HG02885 (cell line): ENCODE results near the gene TSPYL2.

Experiments used
- ATAC-seq: cut with Tn5 transposase; IDR thresholded peaks from one replicate; pipeline ENCODE4 v1.9.1; 2021; ENCODE audit warnings: mild to moderate bottlenecking; ENCODE audit not compliant: unreplicated experiment, poor library complexity

Gene TSPYL2

DNA sequence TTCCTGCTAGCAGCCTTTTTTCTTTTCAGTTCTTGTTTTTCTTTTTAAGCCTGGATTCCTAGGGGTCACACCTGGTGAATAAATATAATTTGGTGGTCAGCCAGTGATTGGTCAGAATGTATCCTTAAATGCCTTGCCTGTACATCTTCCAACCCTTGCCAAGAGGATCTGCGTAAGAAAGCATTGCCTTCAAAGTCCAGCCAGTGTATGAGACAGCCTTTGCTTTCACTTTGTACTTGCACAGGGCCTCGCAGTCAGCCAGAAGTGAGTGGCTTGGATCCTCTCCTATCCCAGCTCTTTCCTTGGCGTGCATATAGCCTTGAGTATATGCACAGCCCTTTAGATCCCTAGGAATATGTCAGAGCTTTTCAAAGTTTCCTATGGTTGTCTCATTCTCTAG is 33.9 kb downstream of the TSPYL2 start:
- no peak for ATAC-seq

GRCh38 chrX:53122013-53122412 is 39.8 kb downstream of the TSPYL2 start:
- no peak for ATAC-seq

GRCh38 chrX:53125506-53125905 is 43.3 kb downstream of the TSPYL2 start:
- ATAC-seq: no peak

DNA sequence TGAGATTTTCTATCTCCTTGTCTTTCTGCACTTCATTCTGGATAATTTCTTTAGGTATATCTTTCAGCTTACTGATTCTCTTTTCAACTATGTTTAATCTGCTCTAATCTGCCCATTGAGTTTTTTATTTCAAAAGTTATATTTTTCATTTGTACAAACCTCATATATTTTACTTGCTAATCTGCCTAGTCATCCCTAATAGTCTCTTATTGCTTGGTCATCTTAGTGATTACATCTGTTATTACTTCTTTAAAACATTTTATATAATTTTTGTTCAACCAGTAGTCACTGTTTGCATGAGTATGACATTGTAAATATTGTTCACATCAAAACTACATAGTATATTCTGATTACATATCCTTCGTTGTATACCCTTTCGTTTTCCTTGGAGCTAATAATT is 44.2 kb downstream of the TSPYL2 start:
- ATAC-seq: no peak

DNA sequence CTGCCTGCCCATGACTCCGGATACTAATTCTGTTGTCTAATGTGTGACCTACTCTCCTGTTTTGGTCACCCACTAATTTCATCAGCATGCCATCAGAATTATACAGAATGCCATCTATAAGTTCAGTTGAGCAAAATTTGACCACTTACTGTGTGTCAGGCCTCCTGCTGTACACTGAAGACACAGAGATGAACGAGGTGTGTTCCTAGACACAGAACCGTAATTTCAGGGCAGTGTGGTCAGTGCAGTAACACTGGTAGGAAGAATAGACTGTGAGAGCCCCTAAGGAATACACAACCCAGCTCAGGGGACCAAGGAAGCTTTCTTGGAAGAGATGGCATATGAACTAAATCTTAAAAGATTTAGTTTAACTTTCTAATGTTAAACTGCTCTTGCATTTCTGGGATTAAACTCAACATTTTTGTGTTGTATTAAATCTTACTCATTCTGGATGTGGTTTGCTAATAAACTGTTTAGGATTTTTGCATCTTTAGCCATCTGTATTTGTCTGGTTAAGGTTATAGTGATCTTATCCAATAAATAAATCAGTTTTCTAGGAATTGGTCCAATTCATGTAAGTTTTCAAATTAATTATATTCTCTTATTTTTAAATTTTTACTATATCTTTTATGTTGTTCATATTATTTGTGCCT is 46.1 kb downstream of the TSPYL2 start:
- no peak for ATAC-seq

GRCh38 chrX:53133400-53133799 is 51.2 kb downstream of the TSPYL2 start:
- no peak for ATAC-seq

DNA sequence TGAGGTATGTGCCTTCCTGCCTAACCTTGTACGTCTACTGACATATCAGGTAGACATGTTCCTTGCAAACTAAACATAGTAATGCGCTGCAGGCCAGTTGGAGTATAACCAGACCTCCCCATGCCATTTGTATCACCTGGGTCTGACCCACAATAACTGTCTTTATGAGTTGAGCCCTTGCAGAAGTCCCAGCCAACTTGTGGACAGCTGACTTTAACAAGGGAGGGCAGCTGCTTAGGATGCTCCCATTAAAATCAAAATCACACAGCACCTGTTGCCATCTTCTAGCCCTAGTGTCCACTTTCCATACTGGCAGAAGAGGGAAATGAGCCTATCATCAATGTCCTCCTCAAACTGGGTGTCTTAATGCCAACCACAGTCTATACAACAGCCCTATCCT is 53.4 kb downstream of the TSPYL2 start:
- no peak for ATAC-seq
